Neural progenitor cell (in vitro differentiated cells): ENCODE results near the gene SHISAL1.

Experiments used
- EZH2 ChIP-seq: fragments of 200-600 bp; sonication (generic); IDR thresholded peaks from 2 replicates; pipeline ENCODE4 v1.6.1; 2017; ENCODE audit warnings: antibody characterized with exemption, mild to moderate bottlenecking, moderate library complexity
- EZH2phosphoT487 ChIP-seq: fragments of 200-600 bp; sonication (generic); IDR thresholded peaks from 2 replicates; pipeline ENCODE4 v1.6.1; 2017; ENCODE audit warnings: antibody characterized with exemption
- TF ChIP-seq, protein P1 (sequence below): fragments of 200-600 bp; sonication (generic); IDR thresholded peaks from 2 replicates; pipeline ENCODE4 v1.5.1; 2017; ENCODE audit warnings: antibody characterized with exemption, mild to moderate bottlenecking

- TF ChIP-seq, protein P1, sequence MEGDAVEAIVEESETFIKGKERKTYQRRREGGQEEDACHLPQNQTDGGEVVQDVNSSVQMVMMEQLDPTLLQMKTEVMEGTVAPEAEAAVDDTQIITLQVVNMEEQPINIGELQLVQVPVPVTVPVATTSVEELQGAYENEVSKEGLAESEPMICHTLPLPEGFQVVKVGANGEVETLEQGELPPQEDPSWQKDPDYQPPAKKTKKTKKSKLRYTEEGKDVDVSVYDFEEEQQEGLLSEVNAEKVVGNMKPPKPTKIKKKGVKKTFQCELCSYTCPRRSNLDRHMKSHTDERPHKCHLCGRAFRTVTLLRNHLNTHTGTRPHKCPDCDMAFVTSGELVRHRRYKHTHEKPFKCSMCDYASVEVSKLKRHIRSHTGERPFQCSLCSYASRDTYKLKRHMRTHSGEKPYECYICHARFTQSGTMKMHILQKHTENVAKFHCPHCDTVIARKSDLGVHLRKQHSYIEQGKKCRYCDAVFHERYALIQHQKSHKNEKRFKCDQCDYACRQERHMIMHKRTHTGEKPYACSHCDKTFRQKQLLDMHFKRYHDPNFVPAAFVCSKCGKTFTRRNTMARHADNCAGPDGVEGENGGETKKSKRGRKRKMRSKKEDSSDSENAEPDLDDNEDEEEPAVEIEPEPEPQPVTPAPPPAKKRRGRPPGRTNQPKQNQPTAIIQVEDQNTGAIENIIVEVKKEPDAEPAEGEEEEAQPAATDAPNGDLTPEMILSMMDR: no peak
- TF ChIP-seq EZH2: no peak
- TF ChIP-seq EZH2phosphoT487: no peak
These were observed 107.0 kb downstream of the SHISAL1 start for GRCh38 chr22:44205516-44206329.
